GM21360 (cell line): ENCODE results near the gene MME.

Source experiments
- ATAC-seq: cut with Tn5 transposase; IDR thresholded peaks from one replicate; pipeline ENCODE4 v1.9.1; 2021; ENCODE audit warnings: mild to moderate bottlenecking, moderate library complexity; ENCODE audit not compliant: unreplicated experiment

Gene MME

GRCh38 chr3:155079746-155080487, at the start of gene MME:
Gene MME, plus strand, starts transcription at chr3:155080319. Its CDS starts 3,849 bp downstream, at chr3:155084168.
- no peak for ATAC-seq

GRCh38 chr3:155031186-155031585, 48.9 kb upstream of the MME start:
- ATAC-seq = no peak

DNA sequence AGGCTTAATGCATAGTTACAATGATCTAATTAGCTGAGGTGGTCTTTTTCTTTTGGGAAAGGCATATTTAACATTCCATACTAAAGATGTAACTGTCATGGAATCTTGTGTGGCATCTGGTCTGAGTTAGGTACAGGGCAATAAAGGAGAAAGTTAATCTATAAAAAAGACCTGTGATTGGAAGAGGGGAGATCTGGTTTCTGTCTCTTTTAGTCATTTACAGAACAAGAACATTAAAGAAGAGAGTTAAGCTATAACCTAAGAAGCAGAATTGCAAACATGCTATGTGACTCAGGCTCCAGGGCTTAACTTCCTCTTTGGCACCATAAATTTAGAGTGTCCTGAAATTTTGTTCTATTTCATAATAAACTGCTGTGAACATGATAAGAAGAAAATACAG, 47.2 kb upstream of the MME start:
- ATAC-seq = no peak

DNA sequence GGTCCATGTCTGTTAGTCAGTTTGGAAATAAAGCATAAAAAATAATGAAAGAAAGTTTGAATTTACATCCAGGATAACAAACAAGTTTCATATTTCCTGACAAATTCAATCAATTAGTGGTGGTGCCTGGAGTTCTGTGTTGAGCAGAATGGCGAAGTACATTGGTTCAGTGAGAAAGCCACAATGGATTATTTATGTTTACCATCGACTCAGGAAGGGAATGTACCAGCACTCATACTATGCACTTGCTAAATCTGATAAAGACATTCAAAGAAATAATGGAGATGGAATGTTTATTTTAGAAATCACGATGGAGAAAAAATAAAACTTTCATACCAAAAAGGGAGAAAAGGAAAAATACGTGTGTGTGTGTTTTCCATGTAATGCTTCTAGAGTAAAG, 45.3 kb upstream of the MME start:
- no peak for ATAC-seq

DNA sequence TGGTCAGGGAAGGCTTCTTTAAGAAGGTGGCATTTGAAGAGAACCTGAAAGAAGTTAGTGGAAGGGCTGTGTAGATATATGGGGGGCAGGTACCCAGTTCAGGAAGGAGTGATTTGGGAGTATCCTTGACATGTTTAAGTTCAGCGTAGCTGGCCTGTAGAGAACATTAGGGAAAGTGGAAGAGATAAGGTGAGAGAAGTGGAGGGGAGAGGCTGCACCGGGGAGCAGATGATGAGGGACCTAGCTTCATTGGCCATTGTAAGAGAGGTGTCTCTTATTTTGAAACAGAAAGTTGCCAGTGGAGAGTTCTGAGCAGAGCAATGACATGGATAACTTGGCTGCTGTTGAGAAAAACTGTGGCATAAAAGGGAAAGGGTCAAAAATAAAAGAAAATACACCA, 44.6 kb upstream of the MME start:
- no peak for ATAC-seq

- ATAC-seq = no peak
Measured at GRCh38 chr3:155037508-155038202, 42.5 kb upstream of the MME start.

- ATAC-seq = no peak
Measured at GRCh38 chr3:155038203-155038554, 41.9 kb upstream of the MME start.

- no peak for ATAC-seq
Measured at GRCh38 chr3:155046935-155047334, 33.2 kb upstream of the MME start.

- no peak for ATAC-seq
Measured at GRCh38 chr3:155047672-155048071, 32.4 kb upstream of the MME start.

- no peak for ATAC-seq
Measured at GRCh38 chr3:155049959-155050358, 30.2 kb upstream of the MME start.

- ATAC-seq = no peak
Measured at GRCh38 chr3:155052470-155052869, 27.6 kb upstream of the MME start.

- no peak for ATAC-seq
Measured at GRCh38 chr3:155053756-155054155, 26.4 kb upstream of the MME start.

GRCh38 chr3:155064920-155065319, 15.2 kb upstream of the MME start:
- no peak for ATAC-seq

- no peak for ATAC-seq
Measured at GRCh38 chr3:155065537-155065936, 14.6 kb upstream of the MME start.

- no peak for ATAC-seq
Measured at GRCh38 chr3:155069729-155070128, 10.4 kb upstream of the MME start.

DNA sequence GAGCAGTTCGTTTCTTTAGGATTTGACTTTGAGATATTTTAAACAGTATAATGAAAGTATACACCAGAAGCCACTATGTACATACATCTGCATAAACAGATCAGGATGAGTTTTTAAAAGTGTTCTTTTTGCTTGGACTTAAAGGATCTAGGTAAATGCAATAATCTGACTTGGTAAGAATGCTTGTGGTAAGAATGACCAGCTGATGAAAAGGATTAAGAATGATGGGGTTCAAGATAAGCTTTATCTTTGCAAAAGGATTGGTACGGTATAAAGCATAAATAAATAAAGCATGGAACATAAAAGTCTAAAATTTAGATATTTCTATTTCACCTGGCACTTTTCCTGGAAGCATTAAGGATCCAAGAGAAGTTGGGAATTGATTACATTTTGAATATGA, 9.8 kb upstream of the MME start:
- no peak for ATAC-seq

DNA sequence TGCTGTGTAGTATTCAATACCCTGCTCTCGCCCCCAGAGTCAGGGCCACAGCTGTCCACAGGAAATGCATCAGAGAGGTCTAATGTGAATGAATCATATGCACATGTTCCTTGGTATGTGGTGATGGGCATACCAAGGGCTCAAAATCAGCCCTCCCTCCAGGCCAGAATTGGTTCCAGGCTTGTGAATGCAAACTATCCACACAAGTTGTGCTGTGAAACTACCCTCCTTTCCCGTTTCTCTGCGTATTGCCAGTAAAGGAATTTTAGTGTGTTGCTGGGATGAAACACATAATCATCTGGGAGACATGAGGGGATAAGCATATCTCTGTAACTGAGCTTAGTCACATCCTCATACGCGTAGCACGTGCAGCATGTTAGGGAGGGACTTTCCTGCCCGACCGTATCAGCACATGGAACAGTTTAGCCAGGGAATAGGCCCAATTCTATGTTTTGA, 9.2 kb upstream of the MME start:
- ATAC-seq = no peak

DNA sequence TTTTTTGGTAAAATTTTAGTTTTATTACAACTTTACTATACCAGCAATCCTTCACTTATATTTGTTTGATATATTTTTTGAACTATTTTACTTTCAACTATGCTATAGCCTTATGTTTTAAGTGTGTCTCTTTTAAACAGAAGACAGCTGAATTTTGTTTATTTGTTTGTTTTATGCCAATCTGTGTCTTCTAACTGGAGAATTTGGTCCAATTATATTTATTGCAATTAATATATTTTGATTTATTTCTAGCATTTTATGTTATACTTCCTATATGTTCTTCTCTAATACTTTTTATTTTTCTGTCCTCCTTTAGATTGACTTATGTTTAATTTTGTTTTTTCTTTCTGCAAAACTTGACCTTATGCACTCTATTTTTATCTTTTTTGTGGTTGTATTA, 4.9 kb upstream of the MME start:
- no peak for ATAC-seq

GRCh38 chr3:155076888-155077287, 3.2 kb upstream of the MME start:
- ATAC-seq = no peak

GRCh38 chr3:155078711-155079467, 1.2 kb upstream of the MME start:
- no peak for ATAC-seq

DNA sequence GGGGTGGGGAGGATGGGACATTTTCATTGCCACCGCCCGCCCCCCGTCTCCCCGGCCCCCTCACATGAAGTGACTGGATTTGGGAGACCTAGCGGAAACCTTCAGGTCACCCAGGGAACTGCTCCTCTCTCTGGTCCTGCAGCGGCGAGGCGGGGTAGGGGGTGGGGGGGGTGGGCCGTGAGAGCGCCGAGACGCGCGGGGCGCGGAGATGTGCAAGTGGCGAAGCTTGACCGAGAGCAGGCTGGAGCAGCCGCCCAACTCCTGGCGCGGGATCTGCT, 712 bp upstream of the MME start:
- ATAC-seq = no peak

- ATAC-seq = no peak
Measured at GRCh38 chr3:155080692-155081091, 573 bp downstream of the MME start.
